NCI-H2081 (cell line): ENCODE data around the gene PTPN20.

Experiments used
- DNase-seq, 2 experiments: peaks; one replicate each; lab custom pipeline; 2025; lab: John Stamatoyannopoulos, UW

PTPN20 gene

GRCh38 chr10:47048526-47048905 lies 137.3 kb downstream of the PTPN20 start:
- DNase-seq, result no peak

GRCh38 chr10:47049056-47049851 lies 138.0 kb downstream of the PTPN20 start:
- DNase-seq, result no peak

- DNase-seq, result no peak
These were observed 138.7 kb downstream of the PTPN20 start for GRCh38 chr10:47049906-47050305.

GRCh38 chr10:47050618-47051455 lies 139.6 kb downstream of the PTPN20 start:
- no peak for DNase-seq

- no peak for DNase-seq
These were observed 140.6 kb downstream of the PTPN20 start for GRCh38 chr10:47051741-47052238.
